HEK293 (cell line): Measurements from ENCODE around the gene TMEM222.
A peak's percentile ranks its signal among the peaks of the same experiment; 100 is the strongest.

Experiments used
- CTCF ChIA-PET: fragments of 350-600 bp; formaldehyde crosslinking; extraction: SDS; loops from one replicate; lab custom pipeline; 2021; ENCODE audit warnings: antibody characterized with exemption; lab: Yijun Ruan, JAX
- POLR2A ChIA-PET: fragments of 300-600 bp; formaldehyde crosslinking; extraction: SDS; loops from one replicate; lab custom pipeline; 2020; ENCODE audit warnings: antibody characterized with exemption, inconsistent platforms; lab: Yijun Ruan, JAX
- H3K27ac ChIP-seq: fragments of 200-500 bp; sonication (Bioruptor generic); 2 replicates; pipeline ENCODE4 v1.5.1; 2014; ENCODE audit warnings: low read depth, low read length, control low read depth, inconsistent platforms; ENCODE audit errors: extremely low read depth
- H3K36me3 ChIP-seq, 2 experiments: fragments of 200-500 bp in 1 of 2; sonication (Bioruptor generic) in 1 of 2; 1 replicate in 1 of 2; 2 replicates in 1 of 2; pipeline ENCODE4 v1.5.1; 2014 to 2017; ENCODE audit warnings: inconsistent platforms in 2 of 2, low read length in 2 of 2; ENCODE audit not compliant: control insufficient read depth in 2 of 2, insufficient read depth in 1 of 2
- H3K4me1 ChIP-seq: fragments of 200-500 bp; sonication (Bioruptor generic); 2 replicates; pipeline ENCODE4 v1.5.1; 2014; ENCODE audit warnings: mild to moderate bottlenecking, low read length, inconsistent platforms; ENCODE audit not compliant: control insufficient read depth, insufficient read depth
- H3K4me3 ChIP-seq: 2 replicates; pipeline ENCODE4 v1.5.1; 2011; ENCODE audit warnings: low read depth, mild to moderate bottlenecking, control low read depth, low read length, moderate library complexity
- H3K9me3 ChIP-seq: fragments of 200-500 bp; sonication (Bioruptor generic); 2 replicates; pipeline ENCODE4 v1.5.1; 2014; ENCODE audit warnings: low read depth, low read length, inconsistent platforms; ENCODE audit not compliant: control insufficient read depth, insufficient read depth
- KLF10 ChIP-seq: fragments of 450-650 bp; IDR thresholded peaks from 2 replicates; pipeline ENCODE4 v1.5.1; 2018; ENCODE audit warnings: missing biosample characterization, mild to moderate bottlenecking, missing genetic modification characterization
- MYNN ChIP-seq: fragments of 450-650 bp; formaldehyde crosslinking; IDR thresholded peaks from 2 replicates; pipeline ENCODE4 v1.5.1; 2016; ENCODE audit warnings: missing biosample characterization, missing genetic modification characterization, borderline replicate concordance
- PRDM1 ChIP-seq: fragments of 450-650 bp; formaldehyde crosslinking; IDR thresholded peaks from 2 replicates; pipeline ENCODE4; 2016; ENCODE audit warnings: missing biosample characterization, missing genetic modification characterization
- SCRT1 ChIP-seq: fragments of 450-650 bp; formaldehyde crosslinking; IDR thresholded peaks from 2 replicates; pipeline ENCODE4 v1.5.1; 2016; ENCODE audit warnings: missing biosample characterization, missing genetic modification characterization, borderline replicate concordance
- ZBTB17 ChIP-seq: fragments of 450-650 bp; formaldehyde crosslinking; IDR thresholded peaks from 2 replicates; pipeline ENCODE4 v1.5.1; 2016; ENCODE audit warnings: missing biosample characterization, missing genetic modification characterization
- ZBTB7A ChIP-seq: fragments of 450-650 bp; formaldehyde crosslinking; IDR thresholded peaks from 2 replicates; pipeline ENCODE4 v1.5.1; 2016; ENCODE audit warnings: low read depth, missing biosample characterization, missing genetic modification characterization
- ZNF121 ChIP-seq: fragments of 450-650 bp; formaldehyde crosslinking; IDR thresholded peaks from 2 replicates; pipeline ENCODE4 v1.5.1; 2016; ENCODE audit warnings: missing biosample characterization, missing genetic modification characterization
- ZNF175 ChIP-seq: fragments of 450-650 bp; formaldehyde crosslinking; IDR thresholded peaks from 2 replicates; pipeline ENCODE4 v1.5.1; 2016; ENCODE audit warnings: missing biosample characterization, missing genetic modification characterization
- ZNF529 ChIP-seq: fragments of 450-650 bp; formaldehyde crosslinking; IDR thresholded peaks from 2 replicates; pipeline ENCODE4 v1.5.1; 2017; ENCODE audit warnings: missing genetic modification characterization, missing biosample characterization; ENCODE audit not compliant: insufficient replicate concordance
- ZNF548 ChIP-seq: fragments of 450-650 bp; formaldehyde crosslinking; IDR thresholded peaks from 2 replicates; pipeline ENCODE4 v1.5.1; 2016; ENCODE audit warnings: missing biosample characterization, missing genetic modification characterization
- ZNF558 ChIP-seq: fragments of 450-650 bp; formaldehyde crosslinking; IDR thresholded peaks from 2 replicates; pipeline ENCODE4 v1.5.1; 2016; ENCODE audit warnings: missing biosample characterization, missing genetic modification characterization
- ZNF707 ChIP-seq: fragments of 450-650 bp; formaldehyde crosslinking; IDR thresholded peaks from 2 replicates; pipeline ENCODE4 v1.5.1; 2016; ENCODE audit warnings: missing biosample characterization, missing genetic modification characterization
- ZNF830 ChIP-seq: fragments of 450-650 bp; IDR thresholded peaks from 2 replicates; pipeline ENCODE4 v1.5.0; 2018; ENCODE audit warnings: missing biosample characterization, missing genetic modification characterization, low read depth, mild to moderate bottlenecking, moderate library complexity
- ZSCAN23 ChIP-seq: fragments of 450-650 bp; formaldehyde crosslinking; IDR thresholded peaks from 2 replicates; pipeline ENCODE4 v1.5.1; 2016; ENCODE audit warnings: missing biosample characterization, missing genetic modification characterization
- TF ChIP-seq, protein P1 (sequence below): fragments of 450-650 bp; formaldehyde crosslinking; IDR thresholded peaks from 2 replicates; pipeline ENCODE4 v1.5.1; 2016; ENCODE audit warnings: missing biosample characterization, missing genetic modification characterization
- TF ChIP-seq, protein P2 (sequence below): fragments of 450-650 bp; formaldehyde crosslinking; IDR thresholded peaks from 2 replicates; pipeline ENCODE4 v1.5.1; 2016; ENCODE audit warnings: missing biosample characterization, missing genetic modification characterization

TMEM222 gene

DNA sequence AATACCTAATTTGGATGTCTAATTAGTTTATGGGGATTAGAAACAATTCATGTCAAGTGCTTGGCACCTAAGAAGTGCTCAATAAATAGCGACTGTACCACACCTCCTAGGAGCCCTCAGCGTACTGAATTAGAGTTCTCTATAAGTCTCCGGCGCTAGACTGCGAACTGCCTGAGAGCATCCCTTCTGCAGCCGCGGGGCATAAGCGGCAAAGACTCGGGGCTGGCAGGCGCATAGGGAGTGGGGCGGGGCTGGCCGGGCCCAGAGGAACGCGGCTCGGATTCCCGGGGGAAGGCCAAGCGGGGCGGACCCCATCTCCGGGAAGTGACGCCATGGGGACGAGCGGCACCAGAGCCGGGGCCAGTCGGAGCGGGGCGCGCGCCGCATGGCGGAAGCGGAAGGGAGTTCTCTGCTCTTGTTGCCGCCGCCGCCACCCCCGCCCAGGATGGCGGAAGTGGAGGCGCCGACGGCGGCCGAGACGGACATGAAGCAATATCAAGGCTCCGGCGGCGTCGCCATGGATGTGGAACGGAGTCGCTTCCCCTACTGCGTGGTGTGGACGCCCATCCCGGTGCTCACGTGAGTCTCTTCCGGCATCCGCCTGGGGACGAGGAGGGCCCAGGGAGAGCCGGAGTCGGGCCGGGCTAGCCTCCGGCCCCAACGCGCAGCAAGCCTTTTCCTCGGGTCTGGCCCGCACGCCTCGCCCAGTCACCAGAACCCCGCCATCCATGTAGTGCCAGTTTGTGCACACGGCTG is at the start of gene TMEM222 (continued):
- TF ChIP-seq, protein P1, sequence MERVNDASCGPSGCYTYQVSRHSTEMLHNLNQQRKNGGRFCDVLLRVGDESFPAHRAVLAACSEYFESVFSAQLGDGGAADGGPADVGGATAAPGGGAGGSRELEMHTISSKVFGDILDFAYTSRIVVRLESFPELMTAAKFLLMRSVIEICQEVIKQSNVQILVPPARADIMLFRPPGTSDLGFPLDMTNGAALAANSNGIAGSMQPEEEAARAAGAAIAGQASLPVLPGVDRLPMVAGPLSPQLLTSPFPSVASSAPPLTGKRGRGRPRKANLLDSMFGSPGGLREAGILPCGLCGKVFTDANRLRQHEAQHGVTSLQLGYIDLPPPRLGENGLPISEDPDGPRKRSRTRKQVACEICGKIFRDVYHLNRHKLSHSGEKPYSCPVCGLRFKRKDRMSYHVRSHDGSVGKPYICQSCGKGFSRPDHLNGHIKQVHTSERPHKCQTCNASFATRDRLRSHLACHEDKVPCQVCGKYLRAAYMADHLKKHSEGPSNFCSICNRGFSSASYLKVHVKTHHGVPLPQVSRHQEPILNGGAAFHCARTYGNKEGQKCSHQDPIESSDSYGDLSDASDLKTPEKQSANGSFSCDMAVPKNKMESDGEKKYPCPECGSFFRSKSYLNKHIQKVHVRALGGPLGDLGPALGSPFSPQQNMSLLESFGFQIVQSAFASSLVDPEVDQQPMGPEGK (tag by site-specific recombination): peak; percentile 94
- TF ChIP-seq, protein P2, sequence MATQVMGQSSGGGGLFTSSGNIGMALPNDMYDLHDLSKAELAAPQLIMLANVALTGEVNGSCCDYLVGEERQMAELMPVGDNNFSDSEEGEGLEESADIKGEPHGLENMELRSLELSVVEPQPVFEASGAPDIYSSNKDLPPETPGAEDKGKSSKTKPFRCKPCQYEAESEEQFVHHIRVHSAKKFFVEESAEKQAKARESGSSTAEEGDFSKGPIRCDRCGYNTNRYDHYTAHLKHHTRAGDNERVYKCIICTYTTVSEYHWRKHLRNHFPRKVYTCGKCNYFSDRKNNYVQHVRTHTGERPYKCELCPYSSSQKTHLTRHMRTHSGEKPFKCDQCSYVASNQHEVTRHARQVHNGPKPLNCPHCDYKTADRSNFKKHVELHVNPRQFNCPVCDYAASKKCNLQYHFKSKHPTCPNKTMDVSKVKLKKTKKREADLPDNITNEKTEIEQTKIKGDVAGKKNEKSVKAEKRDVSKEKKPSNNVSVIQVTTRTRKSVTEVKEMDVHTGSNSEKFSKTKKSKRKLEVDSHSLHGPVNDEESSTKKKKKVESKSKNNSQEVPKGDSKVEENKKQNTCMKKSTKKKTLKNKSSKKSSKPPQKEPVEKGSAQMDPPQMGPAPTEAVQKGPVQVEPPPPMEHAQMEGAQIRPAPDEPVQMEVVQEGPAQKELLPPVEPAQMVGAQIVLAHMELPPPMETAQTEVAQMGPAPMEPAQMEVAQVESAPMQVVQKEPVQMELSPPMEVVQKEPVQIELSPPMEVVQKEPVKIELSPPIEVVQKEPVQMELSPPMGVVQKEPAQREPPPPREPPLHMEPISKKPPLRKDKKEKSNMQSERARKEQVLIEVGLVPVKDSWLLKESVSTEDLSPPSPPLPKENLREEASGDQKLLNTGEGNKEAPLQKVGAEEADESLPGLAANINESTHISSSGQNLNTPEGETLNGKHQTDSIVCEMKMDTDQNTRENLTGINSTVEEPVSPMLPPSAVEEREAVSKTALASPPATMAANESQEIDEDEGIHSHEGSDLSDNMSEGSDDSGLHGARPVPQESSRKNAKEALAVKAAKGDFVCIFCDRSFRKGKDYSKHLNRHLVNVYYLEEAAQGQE (tag by site-specific recombination): 0 out of 2 replicates have a peak, but pooled peaks have one; percentile 30
- TF ChIP-seq ZNF830 (tag by site-specific recombination): no peak
- TF ChIP-seq SCRT1 (tag by site-specific recombination): 0 out of 2 replicates have a peak, but pooled peaks have one; percentile 48
- peak; percentile 93 for TF ChIP-seq ZBTB17
- TF ChIP-seq ZBTB7A: peak; percentile 86; the same call in 1 of the 2 replicates

DNA sequence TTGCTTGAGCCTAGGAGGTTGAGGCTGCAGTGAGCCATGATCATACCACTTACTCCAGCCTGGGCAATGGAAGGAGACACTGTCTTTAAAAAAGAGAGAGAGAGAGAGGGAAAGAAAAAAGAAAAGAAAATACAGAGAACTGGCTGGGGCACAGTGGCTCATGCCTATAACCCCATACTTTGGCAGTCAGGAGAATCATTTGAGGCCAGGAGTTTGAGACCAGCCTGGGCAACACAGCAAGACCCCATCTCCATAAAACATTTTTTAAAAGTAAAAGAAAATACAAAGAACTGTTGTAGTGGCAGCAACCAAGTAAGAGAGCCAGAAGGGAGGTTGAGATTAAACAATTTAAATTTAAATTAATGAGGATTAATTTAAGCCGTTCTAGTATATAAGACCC is 47.8 kb upstream of the TMEM222 start:
- ChIA-PET CTCF (no interaction called here), POLR2A (no interaction called here)

DNA sequence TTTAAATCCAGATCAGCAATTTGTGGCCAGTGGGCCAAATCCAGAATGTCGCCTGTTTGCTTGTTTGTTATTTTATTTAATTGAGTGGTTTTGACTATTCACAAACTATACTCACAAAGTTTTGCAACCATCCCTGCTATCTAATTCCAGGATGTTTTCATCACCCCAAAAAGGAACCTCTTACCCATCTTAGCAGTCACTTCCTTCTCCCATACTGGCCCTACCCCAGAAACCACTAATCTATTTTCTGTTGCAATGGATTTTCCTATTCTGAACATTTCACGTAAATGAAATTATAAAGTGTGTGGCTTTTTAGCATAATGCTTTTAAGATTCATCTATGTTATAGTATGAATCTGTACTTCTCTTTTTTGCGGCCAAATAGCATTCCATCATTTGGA is 46.3 kb upstream of the TMEM222 start:
- no peaks in the 10 kb centered on the region for H3K4me1 ChIP-seq
- H3K27ac ChIP-seq: no peak overlapping the region
- POLR2A ChIA-PET: no interaction called here
- TF ChIP-seq KLF10 (tag by site-specific recombination) (no peak), ZNF529 (tag by site-specific recombination) (no peak)
- TF ChIP-seq, all 188 proteins: peak for 0
- CTCF ChIA-PET: interaction anchor here (0.9 kb wide), 1 partner anchor 8 kb away, joined by 3 read pairs; no protein-coding TSS in a partner anchor
- Histone ChIP-seq H3K36me3 (peaks cover 0 to 11% of the 10 kb centered on the region in 2 experiments; a peak in 2 of 3 replicates), H3K9me3 (no peaks in the 10 kb centered on the region), H3K4me3 (no peak overlapping the region)

More for the DNA sequence above, 47.8 kb upstream of the TMEM222 start:
- Histone ChIP-seq H3K9me3 (no peaks in the 10 kb centered on the region), H3K27ac (no peak overlapping the region), H3K4me1 (no peaks in the 10 kb centered on the region), H3K4me3 (no peak overlapping the region), H3K36me3 (peaks cover 0 to 11% of the 10 kb centered on the region in 2 experiments; a peak in 2 of 3 replicates)
- TF ChIP-seq ZNF707 (tag by site-specific recombination): no peak
- peak; percentile 84 for TF ChIP-seq ZNF121 (tag by site-specific recombination)

DNA sequence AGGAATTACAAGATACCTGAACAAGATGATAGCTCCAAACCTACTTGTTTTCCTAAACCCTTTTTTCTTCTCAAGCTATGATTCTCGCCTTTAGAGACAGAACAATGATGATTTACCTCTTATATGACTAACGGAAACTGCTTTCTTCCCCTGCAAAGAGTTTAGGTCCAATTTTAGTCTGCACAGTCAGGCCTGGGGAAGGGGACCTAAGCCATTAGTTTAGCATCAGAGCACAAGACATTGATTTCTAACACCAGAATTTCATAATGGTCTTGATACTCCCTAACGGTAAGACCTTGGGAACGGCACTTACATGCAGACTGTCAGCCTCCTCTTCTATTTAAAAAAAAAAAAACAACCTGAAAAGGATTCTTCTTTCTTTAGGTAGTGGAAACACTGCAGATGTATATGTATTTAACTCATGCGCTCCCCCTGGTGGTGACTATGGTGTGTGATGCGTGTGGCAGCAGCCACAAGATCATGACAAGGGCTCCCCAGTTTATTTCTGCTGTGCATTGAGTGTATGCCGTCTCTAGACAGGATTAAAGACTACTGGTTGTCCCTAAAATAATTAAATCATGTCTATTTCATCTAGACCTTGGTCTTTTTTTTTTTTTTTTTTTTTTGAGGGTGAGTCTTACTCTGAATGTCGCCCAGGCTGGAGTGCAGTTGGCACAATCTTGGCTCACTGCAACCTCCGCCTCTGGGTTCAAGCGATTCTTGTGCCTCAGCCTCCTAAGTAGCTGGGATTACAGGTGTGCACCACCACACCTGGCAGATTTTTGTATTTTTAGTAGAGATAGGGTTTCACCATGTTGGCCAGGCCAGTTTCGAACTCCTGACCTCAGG is 37.3 kb upstream of the TMEM222 start:
- ChIA-PET POLR2A (no interaction called here), CTCF (interaction anchor here (0.6 to 11.4 kb wide), 38 partner anchors 10 to 323 kb away, joined by 3 to 141 read pairs (median 4); no protein-coding TSS in a partner anchor)
- H3K27ac ChIP-seq: no peak overlapping the region
- H3K36me3 ChIP-seq: peaks cover 10 to 28% of the 10 kb centered on the region in 2 experiments; a peak in 2 of 3 replicates
- H3K9me3 ChIP-seq: no peaks in the 10 kb centered on the region
- H3K4me3 ChIP-seq: no peak overlapping the region
- H3K4me1 ChIP-seq: no peaks in the 10 kb centered on the region
- TF ChIP-seq ZNF558 (tag by site-specific recombination) (0 out of 2 replicates have a peak, but pooled peaks have one; percentile 17), ZSCAN23 (tag by site-specific recombination) (no peak), ZNF175 (tag by site-specific recombination) (no peak), PRDM1 (no peak), MYNN (tag by site-specific recombination) (no peak), KLF10 (tag by site-specific recombination) (no peak), ZNF548 (tag by site-specific recombination) (no peak)
- TF ChIP-seq, protein P2 (tag by site-specific recombination): no peak
